ENCODE measurements around the gene ATP8B1. TPM values are rescaled to one million over a fixed set of nuclear protein-coding genes. Genes with fewer than 3 reads are reported as not detected.
"Not testable (repeated sequence)": the region's sequence is repeated elsewhere in the genome, so short reads cannot be mapped to it uniquely, and the experiment has no call there.

ATP8B1 gene
- polyA plus RNA-seq, 10 donors = 3.6 to 7.0 (median 4.3) TPM

DNA sequence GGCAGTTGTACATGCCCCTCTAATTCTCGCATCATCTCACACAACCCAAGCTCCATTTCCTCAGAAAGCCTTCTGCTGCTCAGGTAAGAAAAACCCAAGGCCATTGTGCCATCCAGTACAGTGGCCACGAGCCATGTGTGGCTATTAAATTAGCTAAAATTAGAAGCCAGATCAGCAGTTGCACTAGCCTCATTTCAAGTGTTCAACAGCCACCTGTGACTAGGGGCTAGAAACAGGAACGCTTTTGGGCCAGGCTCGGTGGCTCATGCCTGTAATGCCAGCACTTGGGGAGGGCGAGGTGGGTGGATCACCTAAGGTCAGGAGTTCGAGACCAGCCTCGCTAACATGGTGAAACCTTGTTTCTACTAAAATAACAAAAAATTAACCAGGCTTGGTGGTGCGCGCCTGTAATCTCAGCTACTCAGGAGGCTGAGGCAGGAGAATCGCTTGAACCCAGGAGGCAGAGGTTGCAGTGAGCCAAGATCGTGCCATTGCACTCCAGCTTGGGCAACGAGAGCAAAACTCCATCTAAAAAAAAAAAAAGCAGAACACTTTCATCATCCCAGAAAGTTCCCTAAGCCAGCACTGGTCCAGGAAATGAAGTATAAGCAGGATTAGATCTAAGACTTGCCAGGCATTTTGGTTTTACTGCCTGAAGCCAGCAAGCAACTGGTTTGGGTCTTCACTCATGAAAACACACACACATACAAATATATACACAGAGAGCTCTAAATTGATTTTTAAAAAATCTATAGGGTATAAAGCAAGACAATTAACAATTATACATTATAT, 35.7 kb downstream of the ATP8B1 start:
- DNase-seq = no peak

- no peak for DNase-seq
Measured at GRCh38 chr18:57764995-57765394, 38.1 kb downstream of the ATP8B1 start.

DNA sequence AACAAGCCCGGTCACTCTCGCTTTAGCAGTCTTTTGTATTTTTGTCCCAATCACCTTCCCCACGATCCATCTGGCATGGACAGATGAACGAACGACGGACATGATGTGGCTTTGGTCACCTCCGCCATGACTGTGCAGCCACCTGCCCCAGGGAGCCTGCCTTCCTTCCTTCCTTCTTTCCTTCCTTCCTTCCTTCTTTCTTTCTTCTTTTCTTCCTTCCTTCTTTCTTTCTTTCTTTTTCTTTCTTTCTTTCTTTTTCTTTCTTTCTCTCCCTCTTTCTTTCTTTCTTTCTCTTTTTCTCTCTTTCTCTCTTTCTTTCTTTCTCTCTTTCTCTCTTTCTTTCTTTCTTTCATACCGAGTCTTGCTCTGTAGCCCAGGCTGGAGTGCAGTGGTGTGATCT, 39.0 kb downstream of the ATP8B1 start:
- DNase-seq = no peak

- no peak for DNase-seq
Measured at GRCh38 chr18:57762686-57763085, 40.4 kb downstream of the ATP8B1 start.

DNA sequence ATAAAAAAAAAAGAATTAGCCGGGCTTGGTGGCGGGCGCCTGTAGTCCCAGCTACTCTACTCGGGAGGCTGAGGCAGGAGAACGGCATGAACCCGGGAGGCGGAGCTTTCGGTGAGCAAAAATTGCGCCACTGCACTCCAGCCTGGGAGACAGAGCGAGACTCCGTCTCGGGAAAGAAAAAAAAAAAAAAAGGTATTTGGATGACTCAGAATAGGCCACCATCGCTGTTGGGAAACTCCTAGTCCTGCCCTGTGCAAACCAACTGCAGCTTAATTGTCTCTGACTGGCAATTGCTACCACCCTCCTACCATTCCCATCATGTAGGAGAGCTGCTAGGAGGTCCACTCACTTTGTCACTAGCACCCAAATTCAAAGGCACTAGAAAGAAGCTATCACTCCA, 43.5 kb downstream of the ATP8B1 start:
- DNase-seq = no peak

DNA sequence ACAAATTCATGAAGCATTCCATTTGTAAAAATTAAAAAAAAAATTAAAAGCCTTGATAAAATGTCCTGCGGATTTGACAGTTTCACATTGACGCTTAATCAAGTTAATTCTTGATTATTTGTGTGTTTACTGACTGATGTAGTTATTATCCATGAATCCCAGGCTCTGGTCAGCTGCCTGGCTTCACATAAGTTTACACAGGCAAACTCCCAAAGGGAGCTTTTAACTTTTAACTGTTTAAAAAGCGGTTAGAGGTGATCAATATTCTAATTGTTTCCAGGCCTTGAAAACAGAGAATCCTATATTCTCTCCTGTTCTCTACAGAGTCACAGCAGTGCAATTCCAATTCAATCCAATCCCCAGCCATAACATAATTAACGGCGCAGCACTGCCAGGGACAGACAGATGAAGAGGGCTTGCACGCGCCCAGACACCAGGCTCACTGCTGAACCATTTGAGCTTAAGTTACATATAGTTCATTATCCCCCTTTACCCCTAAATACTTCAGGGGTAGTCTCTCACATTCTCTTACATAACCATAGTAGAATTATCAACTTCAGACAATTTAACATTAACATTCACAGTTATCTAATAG, 47.5 kb downstream of the ATP8B1 start:
- DNase-seq = no peak

DNA sequence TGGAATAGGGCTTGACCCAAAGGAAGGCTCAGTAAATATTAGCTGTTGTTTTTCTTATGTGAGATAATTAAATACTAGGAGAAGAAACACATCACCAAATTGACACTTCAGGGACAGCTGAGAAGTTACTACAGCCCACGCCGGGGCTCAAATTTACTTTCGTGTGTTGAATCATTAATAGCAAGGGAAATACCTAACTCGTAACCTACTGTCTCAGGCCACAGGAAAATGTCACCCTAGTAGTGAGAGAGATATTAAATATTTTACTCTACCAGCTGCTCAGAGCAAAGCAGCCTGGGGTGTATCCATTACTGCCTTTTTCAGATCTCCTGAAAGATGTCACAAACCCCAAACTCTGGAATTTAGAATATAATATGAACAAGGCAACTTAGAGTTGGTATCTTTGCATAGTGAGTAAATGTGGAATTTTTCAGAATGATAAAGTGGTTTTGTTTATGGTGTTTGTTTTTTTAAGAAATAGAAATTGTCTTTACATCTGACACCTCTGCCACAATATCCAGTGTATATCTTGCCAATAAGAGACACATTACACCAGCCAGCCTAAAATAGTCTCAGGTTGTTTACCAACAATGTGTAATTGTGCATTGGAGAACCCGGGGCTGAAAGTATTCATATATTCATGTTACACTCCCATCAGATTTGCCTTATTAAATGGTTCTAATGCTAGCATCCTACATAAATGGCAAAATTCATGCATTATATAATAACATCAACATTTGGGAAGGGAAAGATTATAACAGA, 48.4 kb downstream of the ATP8B1 start:
- DNase-seq = no peak

GRCh38 chr18:57753063-57753462, 50.1 kb downstream of the ATP8B1 start:
- no peak for DNase-seq

DNA sequence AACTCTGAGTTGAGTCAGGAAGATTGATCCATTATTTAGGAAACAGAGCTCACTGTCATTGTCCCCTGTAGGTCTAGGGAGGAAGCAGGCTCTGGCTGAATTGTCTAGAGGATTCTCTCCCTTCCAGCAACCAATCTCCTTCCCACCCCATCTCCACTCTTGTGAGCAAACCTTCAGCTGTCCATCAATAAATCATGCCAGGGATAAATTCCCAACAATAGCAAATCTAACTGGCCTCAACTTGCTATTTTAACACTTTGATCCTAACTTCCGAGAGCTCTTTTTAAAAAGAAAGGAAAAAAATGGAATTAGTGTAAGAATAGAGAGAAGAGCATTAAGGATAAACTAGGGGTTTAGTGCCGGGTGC, 53.5 kb downstream of the ATP8B1 start:
- no peak for DNase-seq

- no peak for DNase-seq
Measured at GRCh38 chr18:57748770-57749603, 54.1 kb downstream of the ATP8B1 start.

DNA sequence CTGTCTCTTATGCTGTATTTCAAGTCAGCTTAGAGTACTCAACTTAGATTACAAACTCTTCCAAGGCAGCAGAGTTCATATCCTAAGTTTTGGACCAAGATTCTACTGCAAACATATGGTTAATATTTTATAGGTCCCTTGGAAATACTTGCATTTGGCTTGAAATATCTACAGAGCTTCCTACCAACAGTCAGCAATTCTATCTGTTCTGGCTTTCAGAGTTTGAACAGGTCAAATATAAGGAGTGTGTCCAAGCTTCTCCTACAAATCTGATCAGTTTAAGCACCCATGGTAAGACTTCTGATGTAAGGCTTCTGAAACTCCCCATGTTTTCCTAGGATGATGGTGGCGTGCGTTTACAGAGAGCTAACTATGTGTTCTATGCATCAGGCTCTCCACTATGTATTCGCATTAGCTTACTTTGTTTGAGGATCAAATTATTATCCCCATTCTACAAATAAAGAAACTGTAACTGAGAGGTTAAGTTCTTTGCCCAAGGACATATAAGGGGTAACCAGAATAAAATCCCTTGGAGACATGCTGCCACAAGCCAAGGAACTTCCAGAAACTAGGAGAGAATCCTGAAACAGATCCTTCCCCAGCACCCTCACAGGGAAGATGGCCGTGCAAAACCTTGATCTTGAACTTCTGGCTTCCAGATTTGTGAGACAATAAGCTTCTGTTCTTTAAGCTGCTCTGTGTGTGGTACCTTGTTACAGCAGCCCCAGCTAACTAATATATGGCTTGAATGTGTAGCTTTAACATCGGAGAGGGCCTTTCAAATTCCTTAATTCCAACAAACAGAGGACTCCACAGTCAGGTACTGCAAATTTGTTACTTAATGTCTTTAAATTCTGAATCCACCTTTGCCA, 55.1 kb downstream of the ATP8B1 start:
- peak in 1 of 3 donors; percentile 47 for DNase-seq

DNA sequence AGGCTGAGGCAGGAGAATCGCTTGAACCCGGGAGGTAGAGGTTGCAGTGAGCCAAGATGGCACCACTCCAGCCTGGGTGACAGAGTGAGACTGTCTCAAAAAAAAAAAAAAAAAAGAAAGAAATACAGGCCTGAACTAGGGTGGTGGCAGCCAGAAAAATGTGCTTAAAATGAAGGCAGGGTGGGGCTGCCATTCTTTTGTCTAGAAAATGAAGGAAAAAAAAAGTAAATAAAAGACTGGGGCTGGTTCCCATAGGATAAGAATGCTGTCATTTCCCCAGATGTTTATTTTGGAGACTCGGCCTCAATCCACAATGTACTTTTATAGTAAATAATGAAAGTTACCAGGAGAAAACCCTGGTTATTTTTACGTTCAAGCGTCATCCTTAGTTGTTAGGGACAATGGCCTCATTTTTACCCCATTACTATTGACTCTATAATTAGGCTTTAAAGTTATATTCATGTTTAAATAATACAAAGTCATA, 58.9 kb downstream of the ATP8B1 start:
- DNase-seq = peak in 1 of 3 donors; percentile 37

GRCh38 chr18:57743008-57743407, 60.1 kb downstream of the ATP8B1 start:
- DNase-seq = peak in 1 of 3 donors; percentile 80

DNA sequence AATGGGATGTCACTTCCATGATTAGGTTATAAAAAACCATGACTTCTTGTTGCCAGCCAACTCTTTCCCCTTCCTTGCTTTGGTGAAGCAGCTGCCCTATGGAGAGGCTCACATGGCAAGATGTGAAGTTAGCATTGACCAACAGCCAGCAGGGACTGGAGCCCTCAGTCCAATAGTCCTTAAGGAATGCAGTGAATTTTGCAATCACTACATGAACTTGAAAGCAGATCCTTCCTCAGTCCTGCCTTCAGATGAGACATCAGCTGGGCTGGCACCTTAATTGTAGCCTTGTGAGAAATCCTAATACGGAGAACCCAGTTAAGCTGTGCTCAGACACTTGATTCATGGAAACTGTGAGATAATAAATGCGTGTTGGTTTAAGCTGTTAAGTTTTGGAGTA, 61.8 kb downstream of the ATP8B1 start:
- no peak for DNase-seq

GRCh38 chr18:57738078-57738477, 65.0 kb downstream of the ATP8B1 start:
- DNase-seq = no peak

- DNase-seq = peak in 2 of 3 donors; percentile 40 to 85
Measured at GRCh38 chr18:57737400-57738060, 65.6 kb downstream of the ATP8B1 start.

DNA sequence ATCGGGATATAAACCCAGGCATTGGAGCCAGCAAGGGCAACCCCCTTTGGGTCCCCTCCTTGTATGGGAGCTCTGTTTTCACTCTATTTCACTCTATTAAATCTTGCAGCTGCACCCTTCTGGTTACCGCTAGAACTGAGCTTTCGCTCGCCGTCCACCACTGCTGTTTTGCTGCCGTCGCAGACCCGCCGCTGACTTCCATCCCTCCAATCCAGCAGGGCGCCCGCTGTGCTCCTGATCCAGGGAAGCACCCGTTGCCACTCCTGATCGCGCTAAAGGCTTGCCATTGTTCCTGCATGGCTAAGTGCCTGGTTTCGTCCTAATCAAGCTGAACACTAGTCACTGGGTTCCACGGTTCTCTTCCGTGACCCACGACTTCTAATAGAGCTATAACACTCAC, 68.1 kb downstream of the ATP8B1 start:
- not testable (repeated sequence) for DNase-seq

DNA sequence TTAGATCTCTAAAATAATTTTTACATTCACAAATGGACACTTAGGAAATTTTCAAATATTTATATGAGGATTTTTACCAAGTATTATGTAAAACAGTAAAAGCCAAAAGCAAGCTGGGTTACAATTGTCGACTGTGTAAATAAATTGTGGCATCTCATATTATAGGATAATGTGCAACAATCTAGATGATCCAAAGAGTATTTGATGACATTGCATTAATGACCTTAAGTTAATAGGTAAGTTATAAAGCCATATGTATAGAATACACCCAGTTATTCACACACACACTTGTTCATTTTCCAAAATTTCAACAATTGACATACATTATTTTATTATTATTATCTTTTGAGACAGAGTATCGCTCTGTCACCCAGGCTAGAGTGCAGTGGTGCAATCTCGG, 69.3 kb downstream of the ATP8B1 start:
- no peak for DNase-seq

- DNase-seq = no peak
Measured at GRCh38 chr18:57730146-57730545, 73.0 kb downstream of the ATP8B1 start.

GRCh38 chr18:57728941-57729511, 74.1 kb downstream of the ATP8B1 start:
- DNase-seq = no peak
